GM06990 (cell line): Measurements from ENCODE around the gene LYAR.

ENCODE experiments used
- DNase-seq: peaks from one replicate; pipeline ENCODE4 v3.0.0-alpha.2; 2011; ENCODE audit not compliant: insufficient read length; ENCODE audit errors: extremely low read depth
- H3K27me3 ChIP-seq: replicated peaks from 2 replicates; pipeline ENCODE4 v1.6.0; 2011; ENCODE audit warnings: low read length; ENCODE audit not compliant: control insufficient read depth, insufficient read depth
- H3K36me3 ChIP-seq: 2 replicates; pipeline ENCODE4 v1.5.1; 2011; ENCODE audit warnings: low read length; ENCODE audit not compliant: control insufficient read depth, insufficient read depth
- H3K4me3 ChIP-seq: replicated peaks from 2 replicates; pipeline ENCODE4 v1.5.1; 2011; ENCODE audit warnings: low read depth, mild to moderate bottlenecking, control low read depth, low read length
- CTCF ChIP-seq: IDR thresholded peaks from 2 replicates; pipeline ENCODE4 v1.5.1; 2011; ENCODE audit warnings: low read length, control low read depth, mild to moderate bottlenecking, inconsistent platforms; ENCODE audit not compliant: insufficient read depth, poor library complexity, severe bottlenecking

Gene LYAR

GRCh38 chr4:4228356-4228668 lies 61.6 kb downstream of the LYAR start:
- Histone ChIP-seq H3K4me3 (no peak overlapping the region), H3K36me3 (no peaks in the 10 kb centered on the region), H3K27me3 (no peaks in the 10 kb centered on the region; the same call in 1 of the 2 replicates)
- no peak for TF ChIP-seq CTCF
- no peak for DNase-seq

DNA sequence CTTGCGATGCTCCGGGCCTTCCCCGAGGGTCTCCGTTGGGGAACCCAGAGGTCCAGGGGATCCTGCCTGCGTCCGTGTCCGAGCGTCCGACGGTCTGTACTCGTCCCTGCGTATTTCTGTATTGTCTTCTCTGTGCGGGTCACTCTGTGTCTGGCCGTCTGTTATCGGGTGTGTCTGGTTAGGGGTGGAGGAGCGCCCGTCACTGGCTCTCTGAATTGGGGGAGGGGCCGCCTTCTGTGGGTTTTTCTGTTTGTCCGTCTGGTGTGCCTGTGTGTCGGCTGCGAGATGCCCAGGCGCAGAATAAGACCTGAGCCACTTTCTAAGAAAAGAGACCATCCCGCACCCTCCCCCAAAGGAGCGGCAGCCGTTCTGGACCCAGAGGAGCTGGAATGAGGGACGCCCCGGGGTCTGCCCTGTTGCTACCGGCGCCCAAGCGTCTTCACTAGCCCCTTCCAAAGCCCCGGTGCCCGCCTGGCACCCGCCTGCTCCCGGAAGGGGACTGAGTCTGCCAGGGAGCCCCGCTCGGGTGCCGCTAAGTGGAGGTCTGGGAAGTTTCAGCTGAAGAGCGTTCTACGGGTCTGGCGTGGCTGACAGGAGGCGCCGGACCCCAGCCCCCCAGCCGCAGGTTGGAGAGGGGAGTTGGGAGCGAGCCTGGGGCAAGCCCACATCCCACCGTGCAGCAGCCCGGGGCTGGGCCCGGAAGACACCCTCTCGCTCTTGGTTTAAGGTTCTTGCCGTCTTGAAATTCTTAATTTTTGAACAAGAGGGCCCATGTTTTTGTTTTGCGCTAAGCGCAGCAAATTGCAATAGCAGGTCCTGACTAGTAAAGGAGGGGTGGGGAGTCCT lies 62.2 kb downstream of the LYAR start:
- Histone ChIP-seq H3K27me3 (no peaks in the 10 kb centered on the region; the same call in 1 of the 2 replicates), H3K36me3 (no peaks in the 10 kb centered on the region), H3K4me3 (no peak overlapping the region)
- no peak for TF ChIP-seq CTCF
- no peak for DNase-seq

DNA sequence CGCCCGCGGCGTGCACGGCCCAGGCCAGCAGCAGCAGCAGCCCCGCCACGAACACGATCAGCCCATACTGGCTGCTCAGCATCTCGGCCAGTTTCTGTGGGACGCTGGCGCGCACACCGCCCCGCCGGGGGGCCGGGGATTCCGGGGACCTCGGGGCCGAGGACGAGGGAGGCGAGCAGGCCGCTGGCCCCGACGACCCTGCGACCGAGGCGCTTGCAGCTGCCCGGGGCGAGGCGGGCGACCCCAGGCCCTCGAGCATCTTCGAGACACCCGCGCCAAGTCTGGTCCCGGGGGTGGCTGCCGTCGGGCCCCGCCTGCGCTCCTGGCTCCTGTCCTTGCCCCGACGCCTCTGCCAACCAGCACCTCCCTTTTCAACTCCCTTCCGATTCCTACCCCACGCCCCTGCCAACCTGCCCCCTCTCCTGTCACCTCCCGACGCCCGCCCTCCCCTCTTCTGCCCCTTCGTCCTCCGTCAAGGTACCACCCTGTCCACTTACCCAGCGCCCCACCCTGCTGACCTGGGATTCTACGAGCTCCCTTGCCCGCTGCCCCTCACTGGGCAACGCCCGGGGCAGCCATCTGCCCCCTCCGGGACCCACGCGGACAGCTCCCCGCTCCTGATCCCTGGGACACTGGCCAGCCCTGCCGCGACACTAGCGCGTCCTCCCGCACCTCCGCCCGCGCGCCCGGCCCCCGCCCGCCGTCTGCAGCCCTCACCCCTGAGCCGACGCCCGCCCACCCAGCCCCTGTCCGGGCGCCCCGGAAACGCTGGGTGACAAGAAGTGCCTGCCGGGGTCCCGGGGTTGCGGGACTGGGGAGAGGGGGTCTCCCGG lies 63.1 kb downstream of the LYAR start, which contains the start of gene OTOP1:
OTOP1 (minus strand) TSS at position 324 of the 833 bp plus-strand sequence; CDS start at position 259, 65 bp downstream.
- Histone ChIP-seq H3K27me3 (no peaks in the 10 kb centered on the region; the same call in 1 of the 2 replicates), H3K36me3 (no peaks in the 10 kb centered on the region), H3K4me3 (no peak within 1 kb of the TSS)
- DNase-seq = no peak
- no peak for TF ChIP-seq CTCF

DNA sequence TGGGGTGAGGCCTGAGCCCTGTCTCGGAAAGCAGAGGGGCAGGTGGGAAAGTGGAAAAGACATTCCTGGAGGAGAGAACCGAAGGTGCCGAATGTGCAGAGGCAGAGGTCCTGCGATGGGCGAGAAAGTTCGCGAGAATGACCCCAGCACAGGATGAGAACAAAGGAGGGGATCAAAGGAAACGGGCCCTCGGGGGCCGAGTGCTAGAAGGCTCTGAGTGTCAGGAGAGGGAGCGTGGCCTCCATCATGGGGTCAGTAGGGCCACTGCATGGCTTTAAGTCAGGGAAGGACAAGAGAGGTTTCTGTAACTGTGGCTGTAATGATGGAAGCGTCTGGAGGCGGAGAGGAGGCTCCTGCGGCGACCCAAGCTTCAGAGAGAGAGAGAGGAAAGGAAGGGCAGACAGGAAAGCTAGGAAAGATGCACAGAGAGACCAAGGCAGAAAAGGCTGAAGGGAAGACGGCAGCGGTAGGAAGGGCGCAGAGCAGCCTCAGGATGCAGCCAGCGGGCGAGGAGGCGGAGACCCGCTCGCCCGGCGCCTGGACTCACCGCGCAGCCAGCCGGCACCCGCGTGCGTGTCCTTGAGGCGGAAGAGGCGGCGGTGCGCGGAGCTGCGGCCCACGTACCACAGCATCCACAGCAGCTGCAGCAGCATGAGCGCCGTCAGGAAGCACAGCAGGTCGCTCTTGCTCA lies 63.9 kb downstream of the LYAR start:
- H3K36me3 ChIP-seq = no peaks in the 10 kb centered on the region
- H3K27me3 ChIP-seq = no peaks in the 10 kb centered on the region; the same call in 1 of the 2 replicates
- H3K4me3 ChIP-seq = no peak overlapping the region
- no peak for DNase-seq
- TF ChIP-seq CTCF = no peak
